ENCODE data around the gene ICAM1.
"Not testable (repeated sequence)": the region's sequence is repeated elsewhere in the genome, so short reads cannot be mapped to it uniquely, and the experiment has no call there.

The ICAM1 gene

DNA sequence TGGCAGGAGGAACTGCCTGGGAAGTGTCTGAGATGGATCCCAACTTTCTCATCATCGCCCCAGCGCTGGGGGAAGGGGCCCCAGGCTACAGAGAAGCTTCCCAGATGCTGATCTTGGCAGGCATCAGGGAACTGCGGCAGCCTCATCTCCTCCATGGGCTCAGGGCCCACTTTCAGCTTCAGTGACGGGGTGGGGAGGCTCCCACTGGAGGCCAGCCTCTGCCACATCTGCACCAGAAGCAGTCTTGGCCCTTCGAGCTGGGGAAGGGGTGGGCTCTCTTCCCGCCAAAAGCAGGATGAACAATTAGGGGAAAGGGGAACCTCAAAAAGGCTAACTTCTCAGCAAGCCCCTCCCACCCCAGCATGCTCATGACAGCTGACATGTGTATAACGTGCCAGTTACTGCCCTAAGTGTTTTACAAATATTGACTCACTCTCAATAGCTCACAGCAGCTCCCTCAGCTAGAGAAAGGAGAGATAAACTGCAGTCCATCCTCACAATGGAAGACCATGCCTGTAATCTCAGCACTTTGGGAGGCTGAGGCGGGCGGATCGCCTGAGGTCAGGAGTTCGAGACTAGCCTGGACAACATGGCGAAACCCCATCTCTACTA, 32.6 kb upstream of the ICAM1 start:
- H3K4me3 ChIP-seq (ENCODE audit: low read length), result no peak overlapping the region
- DNase-seq (ENCODE audit: low read depth, low spot score), result no peak

DNA sequence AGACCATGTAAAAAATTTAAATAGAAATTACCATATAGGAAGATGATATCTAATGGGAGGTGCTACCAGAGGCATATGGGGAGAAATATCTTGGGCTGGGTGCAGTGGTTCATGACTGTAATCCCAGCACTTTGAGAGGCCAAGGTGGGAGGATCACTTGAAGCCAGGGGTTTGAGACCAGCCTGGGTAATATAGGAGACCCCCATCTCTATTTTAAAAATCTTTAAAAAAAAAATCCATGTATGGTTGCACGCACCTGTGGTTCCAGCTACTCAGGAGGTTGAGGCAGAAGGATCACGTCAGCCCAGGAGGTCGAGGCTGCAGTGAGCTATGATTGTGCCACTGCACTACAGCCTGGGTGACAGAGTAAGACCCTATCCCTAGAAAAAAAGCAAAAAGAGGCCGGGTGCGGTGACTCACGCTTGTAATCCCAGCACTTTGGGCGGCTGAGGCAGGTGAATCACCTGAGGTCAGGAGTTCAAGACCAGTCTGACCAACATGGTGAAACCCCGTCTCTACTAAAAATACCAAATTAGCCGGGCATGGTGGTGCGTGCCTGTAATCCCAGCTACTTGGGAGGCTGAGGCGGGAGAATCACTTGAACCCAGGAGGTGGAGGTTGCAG, 29.0 kb upstream of the ICAM1 start:
- H3K4me3 ChIP-seq (ENCODE audit: low read length); DNase-seq (ENCODE audit: low read depth, low spot score): not testable (repeated sequence)

DNA sequence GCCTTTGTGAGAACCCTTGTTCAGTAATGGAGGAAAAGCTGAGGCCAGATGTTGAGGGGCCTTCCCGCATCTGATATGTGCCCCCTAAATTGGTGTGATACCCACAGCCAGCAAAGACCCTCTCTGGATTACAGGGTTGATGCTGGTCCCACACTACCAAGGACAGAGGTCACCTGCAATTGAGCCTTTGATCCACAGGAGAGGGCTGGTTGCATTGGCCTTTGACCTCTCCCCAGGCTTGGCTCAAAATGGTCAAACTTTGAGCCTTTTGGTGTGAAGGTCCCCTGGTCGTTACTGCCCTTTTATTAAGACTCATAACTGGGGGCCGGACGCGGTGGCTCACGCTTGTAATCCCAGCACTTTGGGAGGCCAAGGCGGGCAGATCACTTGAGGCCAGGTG, 27.3 kb upstream of the ICAM1 start:
- no peak for DNase-seq (ENCODE audit: low read depth, low spot score)
- no peak overlapping the region for H3K4me3 ChIP-seq (ENCODE audit: low read length)

DNA sequence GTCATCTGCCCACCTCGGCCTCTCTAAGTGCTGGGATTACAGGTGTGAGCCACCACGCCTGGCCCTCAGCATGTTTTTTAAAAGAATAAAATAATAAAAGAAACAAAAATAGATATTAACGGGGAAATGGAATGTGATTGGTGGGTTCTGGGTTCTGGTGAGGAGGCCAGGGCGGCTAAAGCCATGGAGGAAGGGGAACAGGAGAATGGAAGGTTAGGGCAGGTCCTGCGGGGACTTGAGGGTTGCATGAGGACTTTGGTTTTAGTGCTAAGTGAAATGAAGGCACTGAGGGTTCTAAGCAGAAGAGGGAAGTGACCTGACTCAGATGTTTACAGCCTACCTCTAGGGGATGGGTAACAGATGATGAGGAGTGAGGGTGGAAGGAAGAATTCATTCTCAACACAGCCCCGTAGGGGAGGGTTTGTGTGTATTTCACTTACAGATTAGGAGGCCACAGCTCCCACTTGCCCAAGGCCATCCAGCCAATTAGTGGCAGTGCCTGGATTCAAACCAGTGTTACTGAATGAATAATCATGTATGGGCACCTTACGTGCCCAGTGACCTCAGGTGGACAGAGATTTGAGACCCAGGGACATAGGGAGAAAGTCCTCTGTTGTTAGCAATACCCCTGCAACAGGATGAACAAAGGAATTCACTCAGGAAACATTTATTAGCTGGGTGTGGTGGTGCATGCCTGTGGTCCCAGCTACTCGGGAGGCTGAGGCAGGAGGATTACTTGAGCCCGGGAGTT, 25.6 kb upstream of the ICAM1 start:
- H3K4me3 ChIP-seq (ENCODE audit: low read length), result no peak overlapping the region
- no peak for DNase-seq (ENCODE audit: low read depth, low spot score)

DNA sequence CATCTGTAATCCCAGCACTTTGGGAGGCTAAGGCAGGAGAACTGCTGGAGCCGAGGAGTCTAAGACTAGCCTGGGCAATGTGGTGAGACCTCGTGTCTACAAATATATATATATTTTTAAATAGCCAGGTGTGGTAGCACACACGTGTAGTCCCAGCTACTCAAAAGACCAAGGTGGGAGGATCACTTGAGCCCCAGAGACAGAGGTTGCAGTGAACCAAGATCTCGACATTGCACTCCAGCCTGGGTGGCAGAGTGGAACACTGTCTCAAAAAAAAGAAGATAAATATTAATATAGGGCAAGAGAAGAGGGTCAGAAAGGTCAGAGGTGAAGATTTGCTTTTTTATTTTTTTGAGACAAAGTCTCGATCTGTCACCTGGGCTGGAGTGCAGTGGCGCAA, 24.4 kb upstream of the ICAM1 start:
- no peak for DNase-seq (ENCODE audit: low read depth, low spot score)
- no peak overlapping the region for H3K4me3 ChIP-seq (ENCODE audit: low read length)

DNA sequence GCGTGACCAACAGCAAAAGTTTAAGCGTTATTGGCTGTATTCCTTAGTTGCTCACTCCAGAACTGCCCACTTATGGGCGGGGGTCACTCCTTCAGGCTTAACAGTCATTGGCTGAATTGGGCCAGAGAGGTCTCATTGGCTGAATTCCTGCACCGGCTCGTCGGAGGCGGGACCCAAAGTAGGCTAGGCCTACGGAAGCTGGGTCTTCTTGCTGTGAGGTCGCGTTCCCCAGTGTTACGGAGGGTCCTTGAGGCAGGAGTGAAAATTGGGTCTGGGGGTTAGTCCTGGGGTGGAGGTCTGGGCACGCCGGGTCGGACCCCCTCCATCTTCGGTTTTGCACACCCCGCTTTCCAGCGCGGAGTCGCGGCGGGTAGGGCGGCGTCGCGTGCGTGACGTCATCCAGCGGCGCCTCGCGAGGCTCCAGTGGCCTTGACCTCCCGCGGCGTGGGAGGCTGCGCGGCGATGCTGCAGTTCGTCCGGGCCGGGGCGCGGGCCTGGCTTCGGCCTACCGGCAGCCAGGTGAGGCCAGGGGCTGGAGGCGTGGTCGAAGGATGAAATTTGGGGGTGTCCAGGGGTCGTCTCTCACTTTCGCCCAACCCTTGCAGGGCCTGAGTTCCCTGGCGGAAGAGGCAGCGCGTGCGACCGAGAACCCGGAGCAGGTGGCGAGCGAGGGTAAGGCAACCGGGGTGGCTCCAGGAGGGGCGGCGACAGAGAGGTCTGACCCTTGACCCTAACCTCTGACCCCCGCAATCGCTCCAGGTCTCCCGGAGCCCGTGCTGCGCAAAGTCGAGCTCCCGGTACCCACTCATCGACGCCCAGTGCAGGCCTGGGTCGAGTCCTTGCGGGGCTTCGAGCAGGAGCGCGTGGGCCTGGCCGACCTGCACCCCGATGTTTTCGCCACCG, 18.9 kb upstream of the ICAM1 start, which contains the start of gene MRPL4:
Gene MRPL4 (plus strand): TSS at position 423 of the 903 bp plus-strand sequence. CDS start 40 bp downstream, at position 463.
- peak; percentile 99 for DNase-seq (ENCODE audit: low read depth, low spot score)
- H3K4me3 ChIP-seq (ENCODE audit: low read length), result peak within 1 kb of the TSS; percentile 94

DNA sequence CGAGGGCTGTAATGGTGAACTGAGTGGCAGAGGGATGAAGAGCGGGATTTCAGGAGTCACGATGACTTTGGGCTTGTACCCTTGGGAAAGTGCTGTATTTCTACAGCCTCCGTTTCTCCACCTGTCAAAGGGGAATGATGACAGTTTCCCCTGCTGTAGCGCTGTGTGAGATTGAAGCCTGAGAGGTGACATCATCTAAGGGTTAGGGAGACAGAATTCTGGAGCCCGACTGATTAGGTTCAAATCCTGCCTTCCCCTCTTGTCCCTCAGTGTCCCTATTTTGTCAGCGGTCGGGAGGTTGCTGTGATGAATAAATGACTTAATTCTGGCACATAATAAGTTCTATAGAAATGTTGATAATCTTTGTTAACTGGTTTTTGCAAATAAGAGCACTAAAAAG, 18.2 kb upstream of the ICAM1 start:
- H3K4me3 ChIP-seq (ENCODE audit: low read length), result peak overlapping the region; percentile 94
- no peak for DNase-seq (ENCODE audit: low read depth, low spot score)

DNA sequence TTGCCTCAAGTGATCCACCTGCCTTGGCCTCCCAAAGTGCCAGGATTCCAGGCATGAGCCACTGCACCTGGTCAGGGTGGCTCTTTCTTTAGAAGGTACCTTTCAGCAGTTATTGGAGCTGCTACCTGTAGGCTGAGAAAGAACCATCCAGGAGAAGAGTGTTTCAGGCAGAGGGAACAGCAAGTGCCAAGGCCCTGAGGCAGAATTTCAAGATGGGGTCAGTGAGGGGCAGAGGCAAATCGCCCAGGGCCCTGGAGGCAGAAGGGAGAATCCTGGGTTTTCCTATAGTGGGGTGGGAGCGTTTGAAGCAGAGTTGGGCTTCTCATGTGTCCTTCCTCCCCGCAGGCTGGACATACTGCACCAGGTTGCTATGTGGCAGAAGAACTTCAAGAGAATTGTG, 16.7 kb upstream of the ICAM1 start:
- no peak overlapping the region for H3K4me3 ChIP-seq (ENCODE audit: low read length)
- DNase-seq (ENCODE audit: low read depth, low spot score), result no peak

DNA sequence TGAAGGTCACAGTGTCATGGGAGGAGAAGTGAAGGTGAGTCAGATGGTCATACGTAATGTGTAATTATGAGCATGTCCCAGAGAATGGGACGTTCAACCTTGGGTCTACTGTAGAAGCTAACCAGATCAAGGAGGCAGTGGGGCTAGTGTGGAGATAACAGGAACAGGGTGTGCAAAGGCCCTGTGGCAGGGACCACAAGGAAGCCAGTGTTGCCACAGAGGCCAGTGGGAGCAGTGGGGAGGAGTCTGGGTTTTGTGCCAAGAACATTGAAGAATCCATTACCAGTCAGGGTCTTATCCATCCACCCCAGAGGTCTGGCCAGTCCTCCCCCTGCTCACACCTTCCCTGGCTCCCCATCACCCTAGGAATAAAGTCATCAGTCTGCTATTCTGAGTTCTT, 15.6 kb upstream of the ICAM1 start:
- H3K4me3 ChIP-seq (ENCODE audit: low read length), result no peak overlapping the region
- DNase-seq (ENCODE audit: low read depth, low spot score), result no peak

DNA sequence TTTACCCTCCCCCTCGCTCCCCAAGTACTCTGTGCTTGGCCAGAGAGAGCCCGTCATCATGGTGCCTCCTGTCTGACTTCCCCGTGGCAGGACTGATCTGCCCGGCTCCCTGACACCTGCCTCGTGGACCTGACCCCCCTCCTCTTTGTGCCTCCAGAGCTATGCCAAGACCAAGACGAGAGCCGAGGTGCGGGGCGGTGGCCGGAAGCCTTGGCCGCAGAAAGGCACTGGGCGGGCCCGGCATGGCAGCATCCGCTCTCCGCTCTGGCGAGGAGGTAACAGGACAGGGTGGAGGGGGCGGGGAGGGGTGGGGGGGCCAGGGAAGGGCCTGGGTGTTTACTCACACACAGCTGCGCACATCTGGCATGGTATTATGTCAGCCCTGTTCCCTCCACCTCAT, 14.4 kb upstream of the ICAM1 start:
- no peak for DNase-seq (ENCODE audit: low read depth, low spot score)
- H3K4me3 ChIP-seq (ENCODE audit: low read length), result no peak overlapping the region

DNA sequence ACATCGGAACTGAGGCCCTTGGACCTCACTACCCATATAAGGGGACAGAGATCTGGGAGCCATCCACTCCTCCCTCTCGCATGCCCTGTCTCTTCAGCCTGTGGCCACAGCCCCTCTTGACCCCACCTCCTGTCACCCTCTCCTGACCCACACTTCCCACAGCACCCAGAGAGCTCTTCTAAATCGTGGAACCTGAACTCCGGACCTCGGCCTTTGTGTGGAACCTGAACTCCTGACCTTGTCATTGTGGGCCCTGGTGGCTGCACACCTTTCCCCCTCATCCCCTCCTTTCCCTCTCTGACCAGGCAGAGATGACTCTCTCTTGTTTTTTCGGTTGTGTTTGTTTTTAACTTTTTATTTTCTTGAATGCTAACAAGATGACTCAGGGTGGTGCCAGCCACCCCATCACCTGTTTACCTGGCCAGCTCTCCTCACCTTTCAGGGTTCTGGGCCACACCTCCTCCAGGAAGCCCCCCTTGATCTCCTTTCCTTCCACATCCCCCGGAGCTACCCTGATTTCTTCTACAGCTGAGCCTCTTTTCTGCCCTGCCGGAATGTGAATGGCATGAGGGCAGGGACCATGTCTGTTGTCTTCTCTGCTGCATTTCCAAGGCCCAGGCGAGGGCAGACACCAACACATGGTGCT, 13.8 kb upstream of the ICAM1 start:
- no peak overlapping the region for H3K4me3 ChIP-seq (ENCODE audit: low read length)
- no peak for DNase-seq (ENCODE audit: low read depth, low spot score)

DNA sequence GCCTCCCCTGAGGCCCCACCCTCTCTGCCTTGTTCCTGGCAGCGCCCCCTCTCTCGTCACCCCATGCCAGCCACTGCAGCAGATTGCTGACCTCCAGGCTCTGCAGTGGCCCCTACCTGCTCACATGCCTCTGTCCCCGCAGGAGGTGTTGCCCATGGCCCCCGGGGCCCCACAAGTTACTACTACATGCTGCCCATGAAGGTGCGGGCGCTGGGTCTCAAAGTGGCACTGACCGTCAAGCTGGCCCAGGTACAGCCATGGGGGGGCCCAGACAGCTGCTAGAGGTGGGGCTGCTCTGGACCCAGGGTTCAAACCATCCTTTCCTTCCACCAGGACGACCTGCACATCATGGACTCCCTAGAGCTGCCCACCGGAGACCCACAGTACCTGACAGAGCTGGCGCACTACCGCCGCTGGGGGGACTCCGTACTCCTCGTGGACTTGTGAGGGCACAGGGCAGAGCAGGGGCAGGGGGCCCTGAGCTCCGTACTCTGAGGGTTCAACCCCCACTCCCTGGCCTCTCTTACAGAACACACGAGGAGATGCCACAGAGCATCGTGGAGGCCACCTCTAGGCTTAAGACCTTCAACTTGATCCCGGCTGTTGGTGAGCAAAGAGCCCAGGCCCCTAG, 12.7 kb upstream of the ICAM1 start:
- no peak overlapping the region for H3K4me3 ChIP-seq (ENCODE audit: low read length)
- no peak for DNase-seq (ENCODE audit: low read depth, low spot score)

DNA sequence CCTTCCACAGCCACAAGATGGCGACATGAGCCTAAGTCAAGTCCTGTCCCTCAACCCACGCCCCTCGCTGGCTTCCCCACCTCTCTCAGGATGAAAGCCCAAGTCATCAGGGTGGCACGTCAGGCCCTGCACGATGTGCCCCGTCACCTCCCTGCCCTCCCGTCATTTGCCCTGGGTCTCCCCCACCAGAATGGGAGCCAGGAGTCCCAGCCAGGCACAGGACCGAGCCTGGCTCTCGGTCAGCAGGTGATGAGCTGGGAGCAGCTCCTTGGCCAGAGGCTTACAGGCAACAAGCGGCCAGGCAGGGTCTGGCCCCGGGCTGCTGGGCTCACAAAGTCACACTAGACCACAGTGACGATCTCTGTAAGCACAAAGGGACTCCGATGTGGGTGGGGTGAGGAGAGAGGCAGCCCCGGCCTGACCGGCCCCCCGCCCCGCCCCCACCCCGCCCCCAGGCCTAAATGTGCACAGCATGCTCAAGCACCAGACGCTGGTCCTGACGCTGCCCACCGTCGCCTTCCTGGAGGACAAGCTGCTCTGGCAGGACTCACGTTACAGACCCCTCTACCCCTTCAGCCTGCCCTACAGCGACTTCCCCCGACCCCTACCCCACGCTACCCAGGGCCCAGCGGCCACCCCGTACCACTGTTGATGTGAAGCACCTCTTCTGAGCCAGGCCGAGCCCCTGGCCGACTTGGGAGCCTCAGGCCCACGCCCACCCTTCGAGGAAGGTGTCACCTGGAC, 11.6 kb upstream of the ICAM1 start:
- no peak overlapping the region for H3K4me3 ChIP-seq (ENCODE audit: low read length)
- peak; percentile 90 for DNase-seq (ENCODE audit: low read depth, low spot score)

DNA sequence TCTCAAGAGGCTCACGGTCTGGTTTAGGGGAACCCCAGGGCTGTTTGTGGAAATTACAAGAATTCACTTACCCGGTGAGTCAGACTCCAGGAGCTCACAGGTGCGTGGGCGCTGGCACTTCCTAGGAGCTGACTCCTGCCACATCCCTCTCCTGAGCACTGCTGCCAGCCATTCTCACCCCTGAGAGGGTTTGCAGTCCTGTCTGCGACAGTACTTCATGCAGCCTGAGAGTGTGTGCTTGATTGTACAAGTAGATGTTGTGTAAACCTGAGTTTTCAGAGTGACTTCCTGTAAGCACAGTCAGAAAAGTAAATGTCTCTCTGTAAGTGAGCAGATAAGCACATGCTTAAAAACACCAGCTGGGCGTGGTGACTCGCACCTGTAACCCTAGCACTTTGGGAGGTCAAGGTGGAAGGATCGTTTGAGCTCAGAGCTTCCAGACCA, 10.8 kb upstream of the ICAM1 start:
- DNase-seq (ENCODE audit: low read depth, low spot score), result no peak
- H3K4me3 ChIP-seq (ENCODE audit: low read length), result no peak overlapping the region

DNA sequence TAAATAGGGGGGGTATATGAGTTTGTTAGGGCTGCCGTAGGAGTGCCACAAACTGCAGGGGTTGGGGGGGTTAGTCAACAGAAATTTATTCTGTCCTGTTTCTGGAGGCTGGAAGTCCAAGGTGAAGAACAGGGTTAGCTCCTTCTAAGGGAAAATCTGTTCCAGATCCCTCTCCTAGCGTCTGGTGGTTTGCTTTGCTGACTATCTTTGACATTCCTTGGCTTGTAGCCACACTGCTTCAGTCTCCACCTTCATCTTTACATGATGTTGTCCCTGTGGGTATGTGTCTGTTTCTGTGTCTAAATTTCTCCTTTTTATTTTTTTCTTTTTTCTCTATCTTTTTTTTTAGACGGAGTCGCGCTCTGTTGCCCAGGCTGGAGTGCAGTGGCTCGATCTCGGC, 8.1 kb upstream of the ICAM1 start:
- no peak overlapping the region for H3K4me3 ChIP-seq (ENCODE audit: low read length)
- no peak for DNase-seq (ENCODE audit: low read depth, low spot score)

DNA sequence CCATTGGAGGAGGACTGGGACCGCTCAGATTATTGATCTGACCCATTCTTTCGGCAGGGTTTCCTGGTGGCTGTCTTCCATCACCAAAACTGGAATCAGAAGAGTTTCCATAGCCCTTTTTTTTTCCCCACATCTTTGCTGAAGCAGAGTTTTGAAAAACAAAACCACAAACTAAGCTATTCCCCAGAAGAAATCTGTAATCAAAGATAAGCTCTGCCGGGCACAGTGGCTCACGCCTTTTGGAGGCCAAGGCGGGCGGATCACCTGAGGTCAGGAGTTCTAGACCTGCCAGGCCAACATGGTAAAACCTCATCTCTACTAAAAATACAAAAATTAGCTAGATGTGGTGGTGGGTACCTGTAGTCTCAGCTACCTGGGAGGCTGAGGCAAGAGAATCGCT, 4.2 kb upstream of the ICAM1 start:
- DNase-seq (ENCODE audit: low read depth, low spot score), result no peak
- no peak overlapping the region for H3K4me3 ChIP-seq (ENCODE audit: low read length)

DNA sequence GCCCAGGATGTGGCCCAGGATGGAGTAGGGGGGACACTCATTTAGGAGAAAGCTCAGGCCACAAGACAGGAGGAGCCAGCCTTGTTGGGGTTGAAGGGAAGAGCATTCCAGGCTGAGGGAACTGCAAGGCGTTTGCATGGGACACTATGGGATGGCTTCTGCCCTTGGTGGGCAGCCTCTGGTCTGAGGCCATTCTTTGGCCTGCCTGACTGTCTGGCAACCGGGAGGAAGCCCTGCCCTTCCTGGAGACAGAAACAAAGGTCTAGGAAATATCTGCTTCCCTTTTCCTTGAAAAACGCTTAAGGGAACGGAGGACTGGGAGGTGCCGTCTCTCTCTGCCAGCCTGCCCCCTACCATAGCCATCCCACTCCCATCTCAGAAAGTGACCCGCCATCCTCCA, 2.8 kb upstream of the ICAM1 start:
- no peak overlapping the region for H3K4me3 ChIP-seq (ENCODE audit: low read length)
- DNase-seq (ENCODE audit: low read depth, low spot score), result no peak

Data from Jurkat, Clone E6-1 (cell line).